Measurements from ENCODE around the gene POC1B.

POC1B gene

DNA sequence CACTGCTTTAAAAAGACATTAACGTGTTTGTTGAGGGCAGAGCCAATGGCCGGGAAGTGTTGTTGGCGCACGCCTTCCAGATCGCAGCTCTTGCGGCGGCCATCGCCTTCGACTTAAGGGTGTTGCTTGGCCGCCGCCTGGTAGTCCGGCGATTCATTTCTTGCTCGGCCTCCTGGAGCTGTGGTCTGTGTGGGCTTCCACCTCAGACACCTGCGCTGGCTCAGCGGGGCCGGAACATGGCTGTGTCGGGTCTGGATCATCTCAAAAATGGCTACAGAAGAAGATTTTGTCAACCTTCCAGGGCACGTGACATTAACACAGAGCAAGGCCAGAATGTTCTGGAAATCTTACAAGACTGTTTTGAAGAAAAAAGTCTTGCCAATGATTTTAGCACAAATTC, 26.0 kb downstream of the POC1B start:
- TF ChIP-seq, protein P1, sequence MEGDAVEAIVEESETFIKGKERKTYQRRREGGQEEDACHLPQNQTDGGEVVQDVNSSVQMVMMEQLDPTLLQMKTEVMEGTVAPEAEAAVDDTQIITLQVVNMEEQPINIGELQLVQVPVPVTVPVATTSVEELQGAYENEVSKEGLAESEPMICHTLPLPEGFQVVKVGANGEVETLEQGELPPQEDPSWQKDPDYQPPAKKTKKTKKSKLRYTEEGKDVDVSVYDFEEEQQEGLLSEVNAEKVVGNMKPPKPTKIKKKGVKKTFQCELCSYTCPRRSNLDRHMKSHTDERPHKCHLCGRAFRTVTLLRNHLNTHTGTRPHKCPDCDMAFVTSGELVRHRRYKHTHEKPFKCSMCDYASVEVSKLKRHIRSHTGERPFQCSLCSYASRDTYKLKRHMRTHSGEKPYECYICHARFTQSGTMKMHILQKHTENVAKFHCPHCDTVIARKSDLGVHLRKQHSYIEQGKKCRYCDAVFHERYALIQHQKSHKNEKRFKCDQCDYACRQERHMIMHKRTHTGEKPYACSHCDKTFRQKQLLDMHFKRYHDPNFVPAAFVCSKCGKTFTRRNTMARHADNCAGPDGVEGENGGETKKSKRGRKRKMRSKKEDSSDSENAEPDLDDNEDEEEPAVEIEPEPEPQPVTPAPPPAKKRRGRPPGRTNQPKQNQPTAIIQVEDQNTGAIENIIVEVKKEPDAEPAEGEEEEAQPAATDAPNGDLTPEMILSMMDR (conservative IDR thresholded peaks at IDR 0.05; ENCODE audit: low read depth, low read length): no peak
- DNase-seq (ENCODE audit: low read depth): no peak

DNA sequence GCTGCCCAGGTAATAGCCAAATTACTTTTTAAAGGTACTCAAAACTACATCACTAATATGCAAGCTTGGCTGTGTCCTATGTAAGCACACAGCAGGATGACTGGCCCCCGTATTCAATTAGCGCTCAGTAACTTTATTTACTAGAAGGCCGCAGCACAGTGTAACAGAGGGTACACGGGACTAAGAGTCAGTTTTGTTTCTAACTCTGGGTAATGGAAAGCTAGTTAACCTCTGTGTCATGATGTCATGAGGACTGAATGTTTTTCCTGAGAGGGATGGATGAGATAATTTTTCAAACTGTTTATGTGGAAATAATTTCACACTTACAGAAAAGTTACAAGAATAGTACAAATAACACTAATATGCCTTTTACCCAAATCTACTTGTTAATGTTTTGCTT, 28.4 kb downstream of the POC1B start:
- peak; percentile 80 for DNase-seq (ENCODE audit: low read depth)
- no peak overlapping the region for H3K4me3 ChIP-seq (ENCODE audit: low read depth, low read length)
- TF ChIP-seq, protein P1 (conservative IDR thresholded peaks at IDR 0.05; ENCODE audit: low read depth, low read length): no peak

More for the DNA sequence above, 26.0 kb downstream of the POC1B start:
- H3K4me3 ChIP-seq (ENCODE audit: low read depth, low read length): no peak overlapping the region

DNA sequence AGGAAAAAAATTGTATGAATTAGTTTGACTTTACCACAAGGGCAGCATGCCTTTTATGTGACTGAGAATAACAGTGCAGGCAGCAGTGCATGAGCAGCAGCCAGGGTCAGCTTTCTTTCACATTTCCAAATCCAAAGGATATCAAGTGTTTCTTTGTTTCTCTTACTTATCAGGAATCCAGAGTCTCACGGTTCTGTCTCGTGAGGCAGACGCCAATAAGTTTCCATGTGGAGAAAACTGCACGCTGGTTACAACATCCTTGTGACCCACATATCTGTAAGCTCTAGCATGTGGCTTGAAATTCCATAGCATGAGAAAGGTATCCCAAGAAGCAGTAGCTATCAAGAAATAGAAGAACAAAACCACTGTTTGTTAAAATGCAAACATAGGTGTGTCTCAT, 28.8 kb downstream of the POC1B start:
- TF ChIP-seq, protein P1 (conservative IDR thresholded peaks at IDR 0.05; ENCODE audit: low read depth, low read length): no peak
- H3K4me3 ChIP-seq (ENCODE audit: low read depth, low read length): no peak overlapping the region
- DNase-seq (ENCODE audit: low read depth): peak; percentile 90

DNA sequence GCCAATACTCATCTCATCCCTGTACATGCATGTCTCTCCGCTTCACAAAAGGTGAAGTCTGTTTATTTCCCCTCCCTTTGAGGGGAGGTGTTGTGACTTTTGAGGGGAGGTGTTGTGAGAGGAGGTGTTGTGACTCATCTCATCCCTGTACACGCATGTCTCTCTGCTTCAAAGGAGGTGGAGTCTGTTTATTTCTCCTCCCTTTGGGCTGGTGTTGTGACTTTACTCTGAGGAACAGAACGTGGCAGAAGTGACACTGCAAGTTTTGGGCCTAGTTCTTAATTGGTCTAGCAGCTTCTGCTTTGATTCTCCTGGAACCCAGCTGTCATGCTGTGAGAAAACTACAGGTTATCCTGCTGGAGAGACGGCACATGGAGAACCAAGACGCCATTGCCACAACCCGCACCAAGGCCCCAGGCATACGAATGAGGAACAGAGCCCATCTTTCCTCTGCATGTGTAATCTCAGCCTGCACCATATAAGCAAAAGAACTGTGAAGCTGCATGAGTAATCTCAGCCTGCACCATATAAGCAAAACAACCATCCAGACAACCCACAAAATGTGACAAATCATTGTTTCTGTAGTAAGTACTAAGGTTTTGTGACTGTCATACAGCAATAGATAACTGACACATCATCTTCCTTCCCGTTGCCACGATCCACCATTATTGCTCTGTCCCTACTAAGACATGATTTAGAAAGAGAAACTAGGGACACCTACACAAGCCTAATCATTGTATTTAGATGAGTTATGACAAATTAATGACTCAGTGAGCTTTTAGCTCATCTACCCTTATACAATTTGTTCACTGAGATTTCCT, 31.2 kb downstream of the POC1B start:
- DNase-seq (ENCODE audit: low read depth): peak; percentile 23
- TF ChIP-seq, protein P1 (conservative IDR thresholded peaks at IDR 0.05; ENCODE audit: low read depth, low read length): no peak
- H3K4me3 ChIP-seq (ENCODE audit: low read depth, low read length): no peak overlapping the region

DNA sequence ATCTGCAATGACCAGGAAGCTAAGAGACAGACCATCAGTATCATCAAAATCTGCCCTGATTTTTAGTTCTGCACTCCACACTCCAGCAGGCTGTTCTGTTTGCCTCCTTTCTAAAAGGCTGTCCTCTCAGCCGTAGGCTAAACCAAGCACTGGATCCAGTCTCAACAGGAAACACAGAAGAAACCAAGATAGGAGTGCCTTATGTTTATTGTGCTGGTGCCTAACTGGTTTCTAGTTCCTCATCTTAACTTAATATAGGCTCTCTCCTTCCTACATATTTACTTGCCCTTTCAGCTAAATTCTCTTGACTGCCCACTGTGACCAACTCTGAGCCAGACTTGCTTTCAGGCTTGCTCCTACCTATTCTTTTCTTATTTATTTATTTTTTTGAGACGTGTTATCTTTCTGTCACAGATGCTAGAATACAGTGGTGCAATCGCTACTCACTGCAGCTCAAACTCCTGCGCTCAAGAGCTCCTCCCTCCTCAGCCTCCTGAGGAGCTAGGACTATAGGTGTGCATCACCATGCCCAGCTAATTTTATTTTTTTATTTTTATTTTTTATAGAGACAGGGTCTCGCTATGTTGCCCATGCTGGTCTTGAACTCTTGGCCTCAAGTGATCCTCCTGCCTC, 32.1 kb downstream of the POC1B start:
- H3K4me3 ChIP-seq (ENCODE audit: low read depth, low read length): no peak overlapping the region

DNA sequence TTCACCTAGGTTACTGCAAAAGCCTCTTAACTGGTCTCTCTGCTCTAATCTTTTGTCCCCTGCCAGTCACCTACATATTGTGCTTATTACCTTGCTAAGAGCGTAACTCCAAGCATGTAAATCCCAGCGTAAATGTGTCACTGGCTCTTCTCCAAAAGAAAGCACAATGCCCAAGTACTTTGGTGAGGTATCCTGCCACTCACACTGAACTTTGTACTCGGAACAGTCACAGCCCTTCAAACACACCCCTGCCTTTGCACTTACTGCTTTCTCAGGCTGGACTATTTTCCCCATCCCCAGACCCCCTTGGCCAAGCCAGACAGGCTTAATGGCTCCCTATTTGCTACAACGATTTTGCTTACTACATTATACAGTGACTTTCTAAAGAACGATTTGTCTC, 33.0 kb downstream of the POC1B start:
- H3K4me3 ChIP-seq (ENCODE audit: low read depth, low read length): no peak overlapping the region
- no peak for DNase-seq (ENCODE audit: low read depth)
- TF ChIP-seq, protein P1 (conservative IDR thresholded peaks at IDR 0.05; ENCODE audit: low read depth, low read length): no peak

More for the DNA sequence above, 32.1 kb downstream of the POC1B start:
- TF ChIP-seq, protein P1 (conservative IDR thresholded peaks at IDR 0.05; ENCODE audit: low read depth, low read length): no peak
- no peak for DNase-seq (ENCODE audit: low read depth)

Data from choroid plexus epithelial cell (primary cell).